Measurements from ENCODE around the gene FOXP1.

Gene FOXP1

GRCh38 chr3:71397046-71397445 is 186.5 kb downstream of the FOXP1 start:
- no peak for DNase-seq
- peaks cover 5% of the 10 kb centered on the region for H3K36me3 Mint-ChIP-seq (ENCODE audit: low read depth)
- H3K27ac Mint-ChIP-seq, result peak overlapping the region; percentile 84
- peak overlapping the region; percentile 60 for H3K4me3 Mint-ChIP-seq
- H3K27me3 Mint-ChIP-seq, result no peaks in the 10 kb centered on the region
- peaks cover 88% of the 10 kb centered on the region for H3K4me1 Mint-ChIP-seq (ENCODE audit: low read depth)
- no peaks in the 10 kb centered on the region for H3K9me3 Mint-ChIP-seq

DNA sequence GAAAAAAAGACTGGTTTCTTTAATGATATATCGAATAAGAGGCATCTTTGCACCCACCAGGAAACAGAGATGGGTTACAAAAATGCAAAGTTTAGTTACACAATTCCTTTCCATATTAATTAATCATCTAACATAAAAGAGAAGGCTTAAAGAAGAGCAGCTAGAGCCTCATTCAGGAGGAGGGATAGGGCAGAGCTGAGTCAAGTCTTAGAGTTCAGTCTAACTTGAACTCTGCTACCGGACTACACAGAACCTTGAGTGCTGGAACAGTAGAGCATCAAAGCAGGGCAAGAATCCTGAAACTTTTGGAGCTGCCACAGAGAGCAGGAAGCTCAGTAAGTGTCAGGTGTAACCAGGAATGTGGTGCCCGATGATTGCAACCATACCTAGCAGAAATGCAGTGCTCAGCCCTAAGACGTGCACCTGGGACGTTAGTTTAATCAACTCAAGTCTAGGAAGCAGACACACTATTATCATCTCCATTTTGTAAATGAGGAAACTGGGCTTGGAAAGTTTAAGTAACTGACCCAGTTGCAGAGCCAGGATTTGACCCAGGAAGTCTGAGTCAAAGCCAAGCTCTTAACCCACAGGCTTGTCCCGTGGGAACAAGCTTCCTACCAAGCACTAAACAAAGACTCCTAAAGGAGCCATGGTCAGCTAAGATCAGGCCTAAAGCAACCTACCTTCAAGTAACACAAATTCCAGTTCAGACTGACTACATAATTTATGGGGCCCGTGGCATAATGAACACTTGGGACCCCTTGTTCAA is 187.4 kb downstream of the FOXP1 start:
- Mint-ChIP-seq H3K27ac (peak overlapping the region; percentile 63), H3K27me3 (no peaks in the 10 kb centered on the region), H3K36me3 (ENCODE audit: low read depth) (peaks cover 5% of the 10 kb centered on the region), H3K4me1 (ENCODE audit: low read depth) (peaks cover 88% of the 10 kb centered on the region), H3K4me3 (no peak overlapping the region), H3K9me3 (no peaks in the 10 kb centered on the region)
- no peak for DNase-seq

DNA sequence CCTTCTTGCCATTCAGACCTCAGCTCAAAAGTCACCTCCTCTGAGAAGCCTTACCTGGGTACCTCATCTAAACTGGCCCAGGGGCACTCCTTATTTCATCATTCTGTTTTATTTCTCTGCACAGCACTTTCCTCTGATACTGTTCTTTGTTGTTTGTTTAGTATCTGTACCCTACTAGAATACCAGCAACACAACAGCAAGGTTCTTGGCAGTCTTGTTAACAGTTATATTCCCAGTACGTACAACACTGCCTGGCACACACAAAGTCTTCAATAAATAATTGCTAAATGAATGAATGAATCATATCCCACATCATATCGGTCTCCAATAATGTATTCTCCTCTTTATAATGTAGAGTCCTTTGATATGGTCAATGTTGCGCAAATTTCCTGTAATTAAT is 188.1 kb downstream of the FOXP1 start:
- H3K4me1 Mint-ChIP-seq (ENCODE audit: low read depth), result peaks cover 88% of the 10 kb centered on the region
- no peak overlapping the region for H3K4me3 Mint-ChIP-seq
- DNase-seq, result no peak
- H3K27me3 Mint-ChIP-seq, result no peaks in the 10 kb centered on the region
- peak overlapping the region; percentile 28 for H3K27ac Mint-ChIP-seq
- H3K36me3 Mint-ChIP-seq (ENCODE audit: low read depth), result peaks cover 5% of the 10 kb centered on the region
- H3K9me3 Mint-ChIP-seq, result no peaks in the 10 kb centered on the region

DNA sequence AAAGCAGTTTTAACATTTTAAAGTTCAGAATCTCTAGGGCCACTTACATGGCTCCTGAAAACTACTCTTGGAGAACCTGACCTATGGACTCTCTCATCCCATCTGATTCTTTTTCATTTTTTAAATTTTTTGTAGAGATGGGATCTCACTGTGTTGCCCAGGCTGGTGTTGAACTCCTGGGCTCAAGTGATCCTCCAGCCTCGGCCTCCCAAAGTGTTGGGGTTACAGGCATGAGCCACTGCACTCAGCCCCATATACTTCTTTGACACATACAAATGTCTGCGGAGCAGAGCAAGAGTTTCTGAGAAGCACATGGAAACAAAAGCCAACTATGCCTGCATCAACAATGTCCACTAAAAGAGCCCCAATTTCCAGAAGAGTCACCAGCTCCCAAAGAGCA is 189.8 kb downstream of the FOXP1 start:
- Mint-ChIP-seq H3K27ac (peak overlapping the region; percentile 79), H3K36me3 (ENCODE audit: low read depth) (peaks cover 5% of the 10 kb centered on the region), H3K4me3 (no peak overlapping the region), H3K9me3 (no peaks in the 10 kb centered on the region), H3K27me3 (no peaks in the 10 kb centered on the region), H3K4me1 (ENCODE audit: low read depth) (peaks cover 82% of the 10 kb centered on the region)
- DNase-seq, result no peak

DNA sequence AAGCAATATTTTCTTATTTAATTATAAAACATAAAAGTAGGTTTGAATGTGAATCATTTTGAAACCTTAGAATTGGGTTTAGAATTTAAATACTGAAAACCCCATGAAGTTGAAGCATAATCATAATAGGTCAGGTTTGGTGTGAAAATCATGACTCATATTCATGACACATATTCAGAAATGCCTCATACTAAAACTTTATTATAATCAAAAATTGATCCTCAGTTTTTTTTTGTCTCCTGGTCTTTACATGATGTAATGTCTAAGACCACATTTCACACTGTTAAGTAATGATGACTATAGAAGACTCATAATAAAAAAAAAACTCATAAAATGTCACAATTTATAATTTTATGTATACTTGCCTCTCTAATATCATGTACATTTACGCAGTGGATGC is 190.4 kb downstream of the FOXP1 start:
- peaks cover 82% of the 10 kb centered on the region for H3K4me1 Mint-ChIP-seq (ENCODE audit: low read depth)
- H3K27me3 Mint-ChIP-seq, result no peaks in the 10 kb centered on the region
- H3K36me3 Mint-ChIP-seq (ENCODE audit: low read depth), result peaks cover 5% of the 10 kb centered on the region
- DNase-seq, result no peak
- no peaks in the 10 kb centered on the region for H3K9me3 Mint-ChIP-seq
- no peak overlapping the region for H3K4me3 Mint-ChIP-seq
- H3K27ac Mint-ChIP-seq, result peak overlapping the region; percentile 79

DNA sequence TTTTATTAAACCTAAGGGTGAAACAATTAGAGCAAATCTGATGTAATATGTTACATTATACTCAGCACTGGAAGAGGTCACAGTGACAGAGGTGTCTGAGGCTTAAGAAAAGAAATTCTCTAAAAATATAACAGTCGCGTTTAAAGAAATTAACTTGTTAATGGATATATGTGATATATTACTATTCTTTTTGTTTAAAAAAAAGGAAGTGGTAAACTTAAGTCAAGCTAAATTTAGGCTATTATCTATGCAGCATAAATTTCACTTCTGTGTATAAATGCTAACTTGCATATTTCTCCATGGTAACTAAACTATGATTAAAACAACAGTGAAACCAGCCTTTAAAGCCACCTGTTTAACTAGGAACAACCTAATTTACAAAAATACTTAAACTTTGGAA is 191.3 kb downstream of the FOXP1 start:
- Mint-ChIP-seq H3K27ac (peak overlapping the region; percentile 95), H3K27me3 (no peaks in the 10 kb centered on the region), H3K9me3 (no peaks in the 10 kb centered on the region), H3K36me3 (ENCODE audit: low read depth) (peaks cover 6% of the 10 kb centered on the region), H3K4me3 (peak overlapping the region; percentile 76), H3K4me1 (ENCODE audit: low read depth) (peaks cover 82% of the 10 kb centered on the region)
- no peak for DNase-seq

DNA sequence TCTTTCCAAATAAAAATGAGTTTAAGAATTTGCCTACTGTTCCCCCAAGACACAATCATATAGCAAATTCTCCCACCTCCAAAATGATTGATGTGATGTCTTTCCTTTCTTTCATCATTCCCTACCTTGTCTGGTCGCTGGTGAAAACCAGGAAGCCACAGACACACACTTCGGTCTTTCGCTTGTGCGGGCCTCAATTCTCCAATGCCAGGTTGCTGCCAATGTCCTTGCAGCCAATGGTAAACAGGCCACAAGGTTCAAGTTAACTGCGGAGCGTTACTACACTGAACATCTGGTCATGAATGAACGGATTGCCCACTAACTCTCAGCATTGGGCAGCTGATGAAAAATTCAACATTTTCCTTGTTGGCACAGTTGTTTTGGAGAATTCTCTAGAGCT is 192.2 kb downstream of the FOXP1 start:
- Mint-ChIP-seq H3K4me3 (peak overlapping the region; percentile 76), H3K36me3 (ENCODE audit: low read depth) (peaks cover 6% of the 10 kb centered on the region), H3K27me3 (no peaks in the 10 kb centered on the region)

DNA sequence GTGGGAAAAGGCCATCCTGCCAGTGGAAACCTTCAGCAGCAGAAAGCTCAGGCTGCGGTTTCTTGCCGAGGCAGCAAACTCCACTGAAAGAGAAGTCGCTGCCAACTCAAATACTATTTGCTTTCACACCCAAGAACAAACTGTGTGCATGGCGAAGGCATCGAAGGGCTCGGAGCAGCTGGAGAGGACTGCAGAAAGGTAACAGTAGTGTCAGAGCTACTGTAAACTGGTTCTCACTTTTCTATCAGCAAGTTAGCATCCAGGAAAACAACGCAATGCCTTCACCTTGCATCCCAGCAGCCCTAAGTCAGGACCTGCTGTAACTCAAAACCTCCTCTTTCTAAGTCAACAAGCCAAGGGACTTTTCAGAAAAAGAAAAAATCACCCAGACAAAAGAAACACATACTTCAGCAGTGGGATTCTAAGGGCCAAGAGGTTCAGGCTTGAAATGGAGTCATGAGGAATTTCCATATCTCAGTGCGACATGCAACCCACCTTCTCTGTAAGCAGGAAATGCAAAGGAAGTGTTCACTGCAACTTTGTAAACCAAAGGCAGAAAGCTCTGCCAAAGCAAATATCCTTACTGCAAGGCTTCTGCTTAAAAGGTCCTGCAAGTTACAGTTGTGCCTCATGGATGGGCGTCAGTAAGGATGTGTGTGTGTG is 193.5 kb downstream of the FOXP1 start:
- Mint-ChIP-seq H3K4me3 (peak overlapping the region; percentile 76), H3K36me3 (ENCODE audit: low read depth) (peaks cover 6% of the 10 kb centered on the region), H3K4me1 (ENCODE audit: low read depth) (peaks cover 82% of the 10 kb centered on the region), H3K27me3 (no peaks in the 10 kb centered on the region), H3K9me3 (peaks cover 2% of the 10 kb centered on the region), H3K27ac (peak overlapping the region; percentile 95)
- peak; percentile 54 for DNase-seq

More for the DNA sequence above, 192.2 kb downstream of the FOXP1 start:
- H3K27ac Mint-ChIP-seq, result peak overlapping the region; percentile 95
- DNase-seq, result no peak
- peaks cover 2% of the 10 kb centered on the region for H3K9me3 Mint-ChIP-seq
- H3K4me1 Mint-ChIP-seq (ENCODE audit: low read depth), result peaks cover 82% of the 10 kb centered on the region

DNA sequence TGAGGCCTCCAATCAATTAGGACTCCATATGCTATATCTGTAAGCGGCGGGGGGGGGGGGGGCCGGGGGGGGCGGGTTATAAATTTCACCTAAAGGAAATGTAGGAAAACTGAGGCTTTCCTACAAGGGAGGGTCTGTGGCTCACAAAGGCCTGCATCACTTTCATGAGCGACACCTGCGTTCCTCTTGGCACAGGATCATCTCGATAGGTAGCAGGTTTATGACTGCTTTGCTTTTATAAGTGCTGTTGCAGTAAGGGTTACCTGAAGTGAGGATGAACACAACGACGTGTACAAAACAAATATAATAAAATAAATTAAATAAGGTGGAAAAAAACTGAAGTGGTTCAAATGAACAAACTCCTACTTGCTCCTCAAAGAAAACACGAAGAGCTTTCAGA is 194.3 kb downstream of the FOXP1 start:
- no peak for DNase-seq
- peaks cover 85% of the 10 kb centered on the region for H3K4me1 Mint-ChIP-seq (ENCODE audit: low read depth)

GRCh38 chr3:71388535-71389120 is 194.9 kb downstream of the FOXP1 start:
- Mint-ChIP-seq H3K9me3 (peaks cover 2% of the 10 kb centered on the region), H3K27ac (peak overlapping the region; percentile 76), H3K36me3 (ENCODE audit: low read depth) (peaks cover 1% of the 10 kb centered on the region), H3K4me1 (ENCODE audit: low read depth) (peaks cover 85% of the 10 kb centered on the region), H3K4me3 (peak overlapping the region; percentile 26), H3K27me3 (no peaks in the 10 kb centered on the region)
- DNase-seq, result no peak

More for the DNA sequence above, 194.3 kb downstream of the FOXP1 start:
- peak overlapping the region; percentile 76 for H3K4me3 Mint-ChIP-seq
- no peaks in the 10 kb centered on the region for H3K27me3 Mint-ChIP-seq
- H3K27ac Mint-ChIP-seq, result peak overlapping the region; percentile 76
- H3K9me3 Mint-ChIP-seq, result peaks cover 2% of the 10 kb centered on the region
- peaks cover 5% of the 10 kb centered on the region for H3K36me3 Mint-ChIP-seq (ENCODE audit: low read depth)

GRCh38 chr3:71387586-71387985 is 195.9 kb downstream of the FOXP1 start:
- Mint-ChIP-seq H3K9me3 (peaks cover 2% of the 10 kb centered on the region), H3K4me1 (ENCODE audit: low read depth) (peaks cover 89% of the 10 kb centered on the region), H3K36me3 (ENCODE audit: low read depth) (peaks cover 3% of the 10 kb centered on the region), H3K27ac (peak overlapping the region; percentile 76), H3K27me3 (no peaks in the 10 kb centered on the region), H3K4me3 (no peak overlapping the region)
- no peak for DNase-seq

- Mint-ChIP-seq H3K27me3 (no peaks in the 10 kb centered on the region), H3K9me3 (peaks cover 2% of the 10 kb centered on the region), H3K4me3 (peak overlapping the region; percentile 30), H3K4me1 (ENCODE audit: low read depth) (peaks cover 86% of the 10 kb centered on the region), H3K36me3 (ENCODE audit: low read depth) (peaks cover 14% of the 10 kb centered on the region), H3K27ac (peak overlapping the region; percentile 96)
- DNase-seq, result no peak
These were observed 198.5 kb downstream of the FOXP1 start for GRCh38 chr3:71384837-71385716.

GRCh38 chr3:71384388-71384787 is 199.1 kb downstream of the FOXP1 start:
- no peak for DNase-seq
- Mint-ChIP-seq H3K9me3 (peaks cover 2% of the 10 kb centered on the region), H3K4me1 (ENCODE audit: low read depth) (peaks cover 88% of the 10 kb centered on the region), H3K27ac (peak overlapping the region; percentile 96), H3K27me3 (no peaks in the 10 kb centered on the region), H3K4me3 (peak overlapping the region; percentile 30), H3K36me3 (ENCODE audit: low read depth) (peaks cover 14% of the 10 kb centered on the region)

DNA sequence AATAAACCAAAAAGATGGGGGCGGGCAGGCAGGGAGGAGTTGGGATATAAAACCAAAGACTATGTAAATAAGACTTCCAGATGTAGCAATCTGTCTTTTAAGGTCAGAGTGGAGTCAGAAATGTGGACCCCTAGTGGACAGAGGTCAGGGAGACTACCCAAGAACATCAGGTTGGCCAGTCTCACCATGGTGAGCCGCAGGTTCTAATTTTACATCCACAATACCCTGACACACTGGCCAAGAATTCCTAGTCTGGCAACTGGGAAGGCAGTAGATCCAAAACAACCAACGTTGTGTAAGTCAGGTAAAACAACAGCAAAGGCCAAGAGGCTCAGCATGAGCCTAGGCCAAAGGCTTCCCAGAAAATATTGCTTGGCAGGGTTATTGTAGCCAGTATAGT is 203.4 kb downstream of the FOXP1 start:
- H3K36me3 Mint-ChIP-seq (ENCODE audit: low read depth), result peaks cover 19% of the 10 kb centered on the region
- H3K4me3 Mint-ChIP-seq, result no peak overlapping the region
- H3K27me3 Mint-ChIP-seq, result no peaks in the 10 kb centered on the region
- no peak for DNase-seq
- H3K27ac Mint-ChIP-seq, result peak overlapping the region; percentile 96
- peaks cover 94% of the 10 kb centered on the region for H3K4me1 Mint-ChIP-seq (ENCODE audit: low read depth)
- no peaks in the 10 kb centered on the region for H3K9me3 Mint-ChIP-seq
